Psoas muscle (tissue), 8 donors: Measurements from ENCODE around the gene ARL6IP5. TPM values are rescaled to one million over a fixed set of nuclear protein-coding genes. Genes with fewer than 3 reads are reported as not detected.
A peak's percentile ranks its signal among the peaks of the same experiment; 100 is the strongest.

Experiments
- ATAC-seq, 4 donors: fragments of 200-7000 bp; cut with Tn5 transposase; one replicate each; pipeline ENCODE4 v1.9.1; 2020; ENCODE audit warnings: moderate library complexity in 3 of 4, mild to moderate bottlenecking in 2 of 4
- DNase-seq, 2 donors: peaks; one replicate each; pipeline ENCODE4 v3.0.0-alpha.2; 2020
- H3K27ac ChIP-seq: fragments of 200-600 bp; one replicate; pipeline ENCODE4 v1.8.0; 2022
- H3K27me3 ChIP-seq, 3 donors: fragments of 200-600 bp in 1 of 3; one replicate each; pipeline versions ENCODE4 v1.6.1 to v1.8.0; 2013 to 2022; ENCODE audit warnings: low read length in 2 of 3, mild to moderate bottlenecking in 2 of 3, moderate library complexity in 1 of 3; ENCODE audit not compliant: insufficient read depth in 3 of 3
- H3K36me3 ChIP-seq, 2 donors: fragments of 200-600 bp in 1 of 2; one replicate each; pipeline versions ENCODE4 v1.6.1 to v1.8.0; 2013 to 2022; ENCODE audit warnings: low read depth in 1 of 2, mild to moderate bottlenecking in 1 of 2, moderate library complexity in 1 of 2; ENCODE audit not compliant: insufficient read depth in 1 of 2
- H3K4me1 ChIP-seq: fragments of 200-600 bp; one replicate; pipeline ENCODE4 v1.8.0; 2022
- H3K4me3 ChIP-seq: fragments of 200-600 bp; one replicate; pipeline ENCODE4 v1.8.0; 2022; ENCODE audit warnings: mild to moderate bottlenecking
- H3K9me3 ChIP-seq: fragments of 200-600 bp; one replicate; pipeline ENCODE4 v1.8.0; 2022
- WGBS, 3 donors: extraction: QIAGEN DNeasy Blood & Tissue Kit; methylation state at CpG; one replicate each; pipeline versions ENCODE4 v1.1.6 to v1.1.7; 2013; 5-methylcytosine and 5-hydroxymethylcytosine counted together
- intact Hi-C, 2 donors: fragments of 100-400 bp; cut with DNase I; formaldehyde crosslinking; loops; one replicate each; pipeline versions ENCODE4 v1.11.0 to v1.14.2; 2022
- polyA plus RNA-seq, 3 donors: library from polyadenylated mRNA; stranded (reverse); fragments of 200-250 nt; gene quantifications; one replicate each; pipeline ENCODE4 v1.2.3, GENCODE V29; 2013
- total RNA-seq, 4 donors: library from RNA; stranded (reverse); fragmentation: NEBNext Ultra II Directional in 2 of 4; extraction: Animal tissue kit (Norgen Biotek cat#: 25700) in 2 of 4; gene quantifications; one replicate each; pipeline versions ENCODE4 v1.2.1 to v1.2.4, GENCODE V29; 2021 to 2023
- TF ChIP-seq, protein P1 (sequence below): fragments of 200-600 bp; IDR thresholded peaks from one replicate; pipeline ENCODE4 v1.8.0; 2022; ENCODE audit warnings: antibody characterized with exemption
- donor health status: healthy with polysubstance abuse.
- donor health status: DM: no; HTN: no; CAD: no; lungs with moderate emphysema.
- donor health status: Bipolar disorder and iron deficiency.
- donor health status: healthy.
- donor health status: DM: yes; HTN: yes; CAD: no.
- donor health status: DM: no; HTN: no; CAD: no.
- donor health status: DM: no; HTN: no; CAD: no.
- donor health status: DM: yes; HTN: yes; CAD: no.

The ARL6IP5 gene
- total and polyA plus RNA-seq, 7 donors, result 82.1 to 191 (median 146) TPM

- Histone ChIP-seq H3K4me1 (peaks cover 45% of the 10 kb centered on the region), H3K27me3 (no peaks in the 10 kb centered on the region), H3K36me3 (no peaks in the 10 kb centered on the region), H3K4me3 (no peak overlapping the region), H3K27ac (peak overlapping the region; percentile 88), H3K9me3 (no peaks in the 10 kb centered on the region)
- ATAC-seq, result no peak
- DNase-seq, result no peak
- TF ChIP-seq, protein P1, sequence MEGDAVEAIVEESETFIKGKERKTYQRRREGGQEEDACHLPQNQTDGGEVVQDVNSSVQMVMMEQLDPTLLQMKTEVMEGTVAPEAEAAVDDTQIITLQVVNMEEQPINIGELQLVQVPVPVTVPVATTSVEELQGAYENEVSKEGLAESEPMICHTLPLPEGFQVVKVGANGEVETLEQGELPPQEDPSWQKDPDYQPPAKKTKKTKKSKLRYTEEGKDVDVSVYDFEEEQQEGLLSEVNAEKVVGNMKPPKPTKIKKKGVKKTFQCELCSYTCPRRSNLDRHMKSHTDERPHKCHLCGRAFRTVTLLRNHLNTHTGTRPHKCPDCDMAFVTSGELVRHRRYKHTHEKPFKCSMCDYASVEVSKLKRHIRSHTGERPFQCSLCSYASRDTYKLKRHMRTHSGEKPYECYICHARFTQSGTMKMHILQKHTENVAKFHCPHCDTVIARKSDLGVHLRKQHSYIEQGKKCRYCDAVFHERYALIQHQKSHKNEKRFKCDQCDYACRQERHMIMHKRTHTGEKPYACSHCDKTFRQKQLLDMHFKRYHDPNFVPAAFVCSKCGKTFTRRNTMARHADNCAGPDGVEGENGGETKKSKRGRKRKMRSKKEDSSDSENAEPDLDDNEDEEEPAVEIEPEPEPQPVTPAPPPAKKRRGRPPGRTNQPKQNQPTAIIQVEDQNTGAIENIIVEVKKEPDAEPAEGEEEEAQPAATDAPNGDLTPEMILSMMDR, result no peak
- intact Hi-C loops, result no loop called here
Measured at GRCh38 chr3:69145688-69146087, 61.0 kb downstream of the ARL6IP5 start.

DNA sequence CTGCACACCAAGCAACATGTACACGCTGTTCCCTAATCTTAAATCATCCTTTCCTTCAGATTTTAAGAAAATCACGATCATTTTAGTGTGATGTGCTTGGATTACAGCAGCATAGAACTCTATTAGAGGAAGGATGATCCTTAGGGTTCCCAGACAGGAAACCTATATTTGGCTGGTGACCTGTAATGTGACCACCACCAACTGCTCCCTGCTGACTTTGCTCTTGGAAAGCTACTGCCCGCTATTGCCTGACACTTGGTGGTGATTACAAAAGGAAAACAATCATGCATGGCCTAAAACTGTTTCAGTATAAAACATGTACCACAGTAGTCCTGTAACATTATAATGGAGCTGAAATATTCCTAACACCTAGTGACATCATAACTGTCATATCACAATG, 64.8 kb downstream of the ARL6IP5 start:
- Histone ChIP-seq H3K36me3 (no peaks in the 10 kb centered on the region), H3K4me1 (peaks cover 25% of the 10 kb centered on the region), H3K27ac (peak overlapping the region; percentile 82), H3K27me3 (no peaks in the 10 kb centered on the region), H3K4me3 (peak overlapping the region; percentile 4), H3K9me3 (no peaks in the 10 kb centered on the region)
- DNase-seq, result no peak
- intact Hi-C loops, result no loop called here
- 39 to 67% (median 43%) methylated on average over 3 of the region's 3 CpGs for WGBS, 3 donors
- TF ChIP-seq, protein P1, result no peak
- ATAC-seq, result peak; percentile 94 to 99 (median 99)

Other genes with a start within 250 kb of the ARL6IP5 start
- under 1 TPM in 1 of 4 donors, not detected in 3; 0.10 TPM for gene TAFA4, start 152.4 kb upstream of the ARL6IP5 start, total RNA-seq
- gene TAFA4, start 152.4 kb upstream of the ARL6IP5 start, polyA plus RNA-seq, result under 1 TPM in 1 of 3 donors, not detected in 2; 0.01 TPM
- gene EOGT, start 71.3 kb upstream of the ARL6IP5 start, total RNA-seq, result 10 to 100 TPM; 13.1 to 33.0 (median 21.4) TPM
- 10 to 100 TPM; 10.2 to 13.9 (median 11.5) TPM for gene EOGT, start 71.3 kb upstream of the ARL6IP5 start, polyA plus RNA-seq
- 10 to 100 TPM; 23.0 to 31.5 (median 29.3) TPM for gene TMF1, start 32.6 kb upstream of the ARL6IP5 start, total RNA-seq
- gene TMF1, start 32.6 kb upstream of the ARL6IP5 start, polyA plus RNA-seq, result 10 to 100 TPM in 2 of 3 donors, 1 to 10 TPM in 1; 6.7 to 25.9 (median 10.1) TPM
- 10 to 100 TPM; 32.7 to 44.6 (median 42.3) TPM for gene UBA3, start 4.6 kb upstream of the ARL6IP5 start, total RNA-seq
- gene UBA3, start 4.6 kb upstream of the ARL6IP5 start, polyA plus RNA-seq, result 10 to 100 TPM; 20.5 to 59.3 (median 29.5) TPM
- gene LMOD3, start 37.7 kb downstream of the ARL6IP5 start, total RNA-seq, result 100 to 1,000 TPM; 127 to 258 (median 174) TPM
- gene LMOD3, start 37.7 kb downstream of the ARL6IP5 start, polyA plus RNA-seq, result 100 to 1,000 TPM in 2 of 3 donors, 1 to 10 TPM in 1; 9.0 to 133 (median 129) TPM